PC-9 (cell line): Measurements from ENCODE around the gene ARSJ.

Source experiments
- CTCF ChIP-seq: fragments of 200-600 bp; sonication (generic); conservative IDR thresholded peaks from 2 replicates; pipeline ENCODE4 v1.6.1; 2017; ENCODE audit warnings: mixed run types, antibody characterized with exemption, mild to moderate bottlenecking, moderate library complexity
- EZH2 ChIP-seq: fragments of 200-600 bp; sonication (generic); IDR thresholded peaks from 2 replicates; pipeline ENCODE4 v1.8.0; 2017; ENCODE audit warnings: antibody characterized with exemption, low read depth

- TF ChIP-seq CTCF (no peak), EZH2 (no peak)
Measured at GRCh38 chr4:113974467-113974866, 5.0 kb downstream of the ARSJ start.
